IMR-90 (cell line): ENCODE data around the gene ZFYVE26. TPM values are rescaled to one million over a fixed set of nuclear protein-coding genes. Genes with fewer than 3 reads are reported as not detected.

Source experiments
- ATAC-seq: fragments of 200-7000 bp; cut with Tn5 transposase; 2 replicates; pipeline ENCODE4 v1.9.1; 2020; ENCODE audit warnings: low read depth, mild to moderate bottlenecking, moderate library complexity
- BruUV-seq: library from RNA; stranded (reverse); fragments of 400-500 nt; replicated peaks from 2 replicates; lab custom pipeline; 2021; lab: Mats Ljungman, UMichigan
- CTCF ChIA-PET: fragments of 300-600 bp; formaldehyde crosslinking; extraction: SDS; loops from one replicate; lab custom pipeline; 2021; ENCODE audit warnings: antibody characterized with exemption; lab: Yijun Ruan, JAX
- POLR2A ChIA-PET: fragments of 300-600 bp; sonication (Branson Sonifier 250); formaldehyde crosslinking; loops from one replicate; lab custom pipeline; 2022; ENCODE audit warnings: antibody characterized with exemption; ENCODE audit not compliant: unreplicated experiment; lab: Charles Lee
- DNase-seq: peaks from one replicate; pipeline ENCODE4 v3.0.0; 2013
- H2AFZ ChIP-seq: replicated peaks from 2 replicates; pipeline ENCODE3; 2013; ENCODE audit warnings: low read length, mild to moderate bottlenecking; ENCODE audit not compliant: poor library complexity
- H2AK5ac ChIP-seq: 2 replicates; pipeline ENCODE4 v1.6.1; 2013; ENCODE audit warnings: low read depth, low read length, inconsistent platforms
- H2AK9ac ChIP-seq: replicated peaks from 2 replicates; pipeline ENCODE3; 2013; ENCODE audit warnings: mild to moderate bottlenecking, low read depth, low read length, moderate library complexity; ENCODE audit not compliant: poor library complexity
- H2BK120ac ChIP-seq: 2 replicates; pipeline ENCODE4 v1.6.1; 2013; ENCODE audit warnings: low read depth, low read length, inconsistent platforms
- H2BK15ac ChIP-seq: 3 replicates; pipeline ENCODE4 v1.6.1; 2013; ENCODE audit warnings: low read depth, low read length, inconsistent platforms
- H2BK20ac ChIP-seq: 2 replicates; pipeline ENCODE4 v1.6.1; 2013; ENCODE audit warnings: low read depth, mild to moderate bottlenecking, inconsistent platforms, low read length, moderate library complexity
- H2BK5ac ChIP-seq: 2 replicates; pipeline ENCODE4 v1.6.1; 2013; ENCODE audit warnings: mild to moderate bottlenecking, low read depth, low read length, inconsistent platforms; ENCODE audit not compliant: poor library complexity, severe bottlenecking
- H3K14ac ChIP-seq: replicated peaks from 2 replicates; pipeline ENCODE4 v1.6.1; 2013; ENCODE audit warnings: low read depth, low read length, inconsistent platforms
- H3K18ac ChIP-seq: 2 replicates; pipeline ENCODE4 v1.6.1; 2013; ENCODE audit warnings: low read depth, low read length, control low read depth
- H3K23ac ChIP-seq: 2 replicates; pipeline ENCODE4 v1.6.1; 2013; ENCODE audit warnings: low read depth, low read length, inconsistent platforms
- H3K27ac ChIP-seq: 2 replicates; pipeline ENCODE4 v1.5.1; 2013; ENCODE audit warnings: mild to moderate bottlenecking, control low read depth, low read length; ENCODE audit not compliant: insufficient read depth
- H3K27me3 ChIP-seq: 2 replicates; pipeline ENCODE4 v1.6.1; 2013; ENCODE audit warnings: low read length; ENCODE audit not compliant: control insufficient read depth, insufficient read depth
- H3K36me3 ChIP-seq: 2 replicates; pipeline ENCODE4 v1.6.1; 2013; ENCODE audit warnings: low read length, mixed read lengths; ENCODE audit not compliant: control insufficient read depth, insufficient read depth
- H3K4ac ChIP-seq: 2 replicates; pipeline ENCODE4 v1.6.1; 2013; ENCODE audit warnings: low read depth, low read length, inconsistent platforms
- H3K4me1 ChIP-seq: 2 replicates; pipeline ENCODE4 v1.6.1; 2013; ENCODE audit warnings: low read length, mixed read lengths; ENCODE audit not compliant: control insufficient read depth, insufficient read depth
- H3K4me2 ChIP-seq: 2 replicates; pipeline ENCODE4 v1.6.1; 2013; ENCODE audit warnings: low read depth, mild to moderate bottlenecking, control low read depth, low read length, moderate library complexity
- H3K4me3 ChIP-seq: 2 replicates; pipeline ENCODE4 v1.5.1; 2013; ENCODE audit warnings: low read depth, mild to moderate bottlenecking, control low read depth, low read length, moderate library complexity; ENCODE audit not compliant: insufficient read depth
- H3K56ac ChIP-seq: 2 replicates; pipeline ENCODE4 v1.6.1; 2013; ENCODE audit warnings: low read length, inconsistent platforms; ENCODE audit not compliant: insufficient read depth; ENCODE audit errors: extremely low read depth
- H3K79me1 ChIP-seq, 2 experiments: 2 replicates each; pipeline ENCODE4 v1.6.1; 2013; ENCODE audit warnings: low read length in 2 of 2, inconsistent platforms in 1 of 2, low read depth in 1 of 2
- H3K9ac ChIP-seq: 2 replicates; pipeline ENCODE4 v1.6.1; 2013; ENCODE audit warnings: low read depth, low read length, control low read depth
- H3K9me1 ChIP-seq: 2 replicates; pipeline ENCODE4 v1.6.1; 2013; ENCODE audit warnings: low read length, inconsistent platforms; ENCODE audit not compliant: insufficient read depth
- H3K9me3 ChIP-seq: 2 replicates; pipeline ENCODE4 v1.6.1; 2013; ENCODE audit warnings: low read length; ENCODE audit not compliant: control insufficient read depth, insufficient read depth
- H4K20me1 ChIP-seq: 2 replicates; pipeline ENCODE4 v1.6.1; 2013; ENCODE audit warnings: low read length, inconsistent platforms; ENCODE audit not compliant: insufficient read depth
- H4K5ac ChIP-seq: 2 replicates; pipeline ENCODE4 v1.6.1; 2013; ENCODE audit warnings: mild to moderate bottlenecking, low read depth, low read length, control low read depth
- H4K8ac ChIP-seq, 2 experiments: 2 replicates each; pipeline ENCODE4 v1.6.1; 2013; ENCODE audit warnings: low read depth in 2 of 2, low read length in 2 of 2, control low read depth in 1 of 2, inconsistent platforms in 1 of 2
- H4K91ac ChIP-seq: 2 replicates; pipeline ENCODE4 v1.6.1; 2013; ENCODE audit warnings: low read depth, low read length, inconsistent platforms; ENCODE audit not compliant: insufficient read depth
- FOS ChIP-seq: fragments of 150-350 bp; IDR thresholded peaks from 2 replicates; pipeline ENCODE4 v1.6.1; 2016; ENCODE audit warnings: low read depth, low read length
- NFE2L2 ChIP-seq: fragments of 150-350 bp; IDR thresholded peaks from 2 replicates; pipeline ENCODE4 v1.6.1; 2016; ENCODE audit warnings: low read depth, mild to moderate bottlenecking, low read length
- WGBS, 2 experiments: methylation state at CpG; one replicate each; pipeline versions ENCODE4 v1.1.5 to v1.1.7; 2013; ENCODE audit warnings: missing lambda C conversion rate in 2 of 2; ENCODE audit not compliant: insufficient read length in 1 of 2; ENCODE audit errors: extremely low coverage in 2 of 2; 5-methylcytosine and 5-hydroxymethylcytosine counted together
- dilution Hi-C: fragments of 300-500 bp; cut with HindIII; formaldehyde crosslinking; loops from one replicate; pipeline ENCODE4 v1.14.3; 2018; ENCODE audit warnings: low sequenced_read_pairs; ENCODE audit not compliant: unreplicated experiment
- in situ Hi-C: fragments of 300-500 bp; cut with MboI; formaldehyde crosslinking; loops from 3 replicates; pipeline ENCODE4 v1.14.3; 2019; ENCODE audit warnings: low sequenced_read_pairs, inconsistent platforms, mixed read lengths
- intact Hi-C: fragments of 100-400 bp; cut with micrococcal nuclease; formaldehyde crosslinking; loops from 2 replicates; pipeline ENCODE4 v1.10.0; 2022
- polyA plus RNA-seq, 3 experiments: library from polyadenylated mRNA; depleted of rRNA; stranded (reverse); fragments of >200 nt; gene quantifications; 2 replicates each; pipeline ENCODE4 v1.2.3, GENCODE V29; 2012; ENCODE audit warnings: low replicate concordance in 1 of 3
- total RNA-seq: library from RNA; depleted of rRNA; stranded (reverse); fragments of >200 nt; gene quantifications from 2 replicates; pipeline ENCODE4 v1.2.3, GENCODE V29; 2012

The ZFYVE26 gene
- total and polyA plus RNA-seq, 2 of the 4 experiments (the other 2 are of a cell fraction) = 6.0 to 11.1 TPM

GRCh38 chr14:67785270-67786109, 30.9 kb downstream of the ZFYVE26 start:
- WGBS, 2 experiments = 100% methylated on average over 1 of the region's 4 CpGs; no CpG with 5 or more reads in 1 of the 2 experiments
- Histone ChIP-seq H2BK20ac (no peak overlapping the region), H3K14ac (no peak overlapping the region), H2AK9ac (no peak overlapping the region), H2BK5ac (no peak overlapping the region), H3K56ac (no peak overlapping the region), H3K27ac (no peak overlapping the region), H2AFZ (no peak overlapping the region), H2AK5ac (no peak overlapping the region), H4K91ac (no peak overlapping the region), H3K9ac (no peak overlapping the region), H2BK15ac (no peak overlapping the region), H3K36me3 (peaks cover 49% of the 10 kb centered on the region), H2BK120ac (no peak overlapping the region), H3K9me1 (no peaks in the 10 kb centered on the region), H4K5ac (no peak overlapping the region), H3K4me3 (no peak overlapping the region), H3K9me3 (no peaks in the 10 kb centered on the region), H4K8ac (no peak overlapping the region), H3K4me1 (no peaks in the 10 kb centered on the region), H3K4ac (no peak overlapping the region), H3K18ac (no peak overlapping the region), H3K4me2 (no peak overlapping the region), H4K20me1 (no peaks in the 10 kb centered on the region), H3K23ac (no peak overlapping the region), H3K27me3 (no peaks in the 10 kb centered on the region), H3K79me1 (no peaks in the 10 kb centered on the region)
- TF ChIP-seq NFE2L2 = no peak
- no peak for TF ChIP-seq FOS
- no peak for DNase-seq
- ATAC-seq = no peak
- POLR2A ChIA-PET = no interaction called here
- BruUV-seq = no TSS peak
- in situ Hi-C loops (no loop called here), dilution Hi-C loops (no loop called here), intact Hi-C loops (no loop called here)
- CTCF ChIA-PET = no interaction called here
